ENCODE measurements around the gene TTC39B. TPM values are rescaled to one million over a fixed set of nuclear protein-coding genes. Genes with fewer than 3 reads are reported as not detected.
A peak's percentile ranks its signal among the peaks of the same experiment; 100 is the strongest.

TTC39B gene
- total RNA-seq, 2 experiments from 2014 or later, result 16.2 to 34.3 TPM

DNA sequence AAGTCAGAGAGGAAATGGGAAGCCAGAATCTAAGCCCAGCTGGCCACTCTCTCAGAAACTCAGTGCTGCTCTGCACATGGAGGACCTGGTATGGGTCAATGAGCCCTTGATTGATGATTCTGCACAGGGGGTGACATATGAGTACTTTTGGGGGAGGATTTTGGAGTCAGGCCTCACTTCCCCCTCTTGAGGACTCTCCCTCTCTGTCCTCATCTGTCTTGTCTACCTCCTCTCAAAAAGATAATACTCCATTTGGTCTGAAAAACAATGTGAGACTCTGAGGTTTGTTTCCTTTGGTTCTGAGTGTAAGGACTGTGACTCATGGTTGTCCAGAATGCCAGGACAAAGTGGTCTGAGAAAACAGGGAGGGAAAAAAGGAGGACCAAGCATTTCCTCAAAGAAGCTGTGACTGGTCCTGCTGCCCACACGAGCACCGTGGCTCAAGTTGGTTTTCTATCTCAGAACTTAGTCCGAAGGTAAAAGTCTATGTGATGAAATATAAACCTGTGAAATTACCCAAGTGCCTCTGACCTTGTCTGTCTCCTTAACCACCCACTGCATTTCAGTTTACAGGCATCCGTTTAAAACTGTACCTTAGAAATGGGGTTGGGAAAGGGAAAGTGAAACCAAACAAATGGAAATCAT lies 11.1 kb downstream of the TTC39B start:
- ATAC-seq, result peak; percentile 43
- DNase-seq, result peak; percentile 55
- CTCF ChIA-PET, result interaction anchor here (5.4 kb wide), 1 partner anchor 13 kb away, joined by 46 read pairs; the partner anchor contains the start of gene TTC39B
- no peaks in the 10 kb centered on the region for H3K27me3 Mint-ChIP-seq
- H3K9me3 Mint-ChIP-seq (ENCODE audit: low read depth), result peaks cover 2% of the 10 kb centered on the region
- peak overlapping the region; percentile 97 for H3K27ac Mint-ChIP-seq
- H3K4me1 Mint-ChIP-seq, result peaks cover 76% of the 10 kb centered on the region
- H3K4me3 Mint-ChIP-seq, result peak overlapping the region; percentile 71
- H3K36me3 Mint-ChIP-seq, result peaks cover 44% of the 10 kb centered on the region

DNA sequence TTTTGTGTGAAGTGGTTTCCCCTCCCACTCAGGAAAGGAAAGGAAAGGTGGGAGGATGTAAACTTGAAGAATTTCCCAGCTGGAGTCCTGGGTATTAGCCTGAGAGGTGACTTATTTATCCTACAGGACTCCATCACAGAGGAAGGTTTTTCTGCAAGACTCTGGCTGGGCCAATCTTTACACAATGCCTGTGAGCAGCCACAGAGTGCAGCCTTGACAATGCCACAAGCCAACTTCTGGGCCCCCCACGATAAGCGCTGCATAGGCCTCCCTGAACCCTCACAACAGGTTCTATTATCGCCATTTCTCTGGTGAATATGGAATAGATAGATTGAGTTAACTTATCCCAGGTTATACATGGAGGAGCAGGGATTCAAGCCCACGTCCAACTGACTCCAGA lies 12.4 kb downstream of the TTC39B start:
- H3K27ac Mint-ChIP-seq, result peak overlapping the region; percentile 97
- H3K4me3 Mint-ChIP-seq, result no peak overlapping the region
- DNase-seq, result peak; percentile 46
- CTCF ChIA-PET, result interaction anchor here (1.3 kb wide), 1 partner anchor 9 kb away, joined by 3 read pairs; no protein-coding TSS in a partner anchor
- peaks cover 2% of the 10 kb centered on the region for H3K9me3 Mint-ChIP-seq (ENCODE audit: low read depth)
- H3K4me1 Mint-ChIP-seq, result peaks cover 67% of the 10 kb centered on the region
- H3K27me3 Mint-ChIP-seq, result no peaks in the 10 kb centered on the region
- ATAC-seq, result no peak
- H3K36me3 Mint-ChIP-seq, result peaks cover 45% of the 10 kb centered on the region

- DNase-seq, result peak; percentile 50
- ATAC-seq, result no peak
- H3K36me3 Mint-ChIP-seq, result peaks cover 43% of the 10 kb centered on the region
- CTCF ChIA-PET, result interaction anchor here (1.2 to 1.3 kb wide), 2 partner anchors 10 to 16 kb away, joined by 3 read pairs; no protein-coding TSS in a partner anchor
- peak overlapping the region; percentile 97 for H3K27ac Mint-ChIP-seq
- peaks cover 2% of the 10 kb centered on the region for H3K9me3 Mint-ChIP-seq (ENCODE audit: low read depth)
- peak overlapping the region; percentile 23 for H3K4me3 Mint-ChIP-seq
- H3K27me3 Mint-ChIP-seq, result no peaks in the 10 kb centered on the region
- peaks cover 59% of the 10 kb centered on the region for H3K4me1 Mint-ChIP-seq
Measured at GRCh38 chr9:15293804-15294316, 13.2 kb downstream of the TTC39B start.

DNA sequence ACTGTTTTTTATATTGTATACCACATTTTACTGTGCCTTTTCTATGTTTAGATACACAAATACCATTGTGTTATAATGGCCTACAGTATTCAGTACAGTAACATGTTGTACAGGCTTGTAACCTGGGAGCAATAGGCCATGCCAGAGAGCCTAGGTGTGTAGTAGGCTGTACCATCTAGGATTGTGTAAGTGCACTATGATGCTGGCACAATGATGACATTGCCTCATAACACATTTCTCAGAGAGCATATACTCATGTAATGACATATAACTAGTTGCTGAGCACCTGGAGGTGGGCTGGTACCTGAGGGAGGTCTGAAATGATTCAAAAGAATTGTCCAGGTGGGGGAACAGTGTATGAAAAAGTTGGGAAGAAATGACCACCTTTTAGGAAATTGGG lies 13.9 kb downstream of the TTC39B start:
- Mint-ChIP-seq H3K9me3 (ENCODE audit: low read depth) (peaks cover 2% of the 10 kb centered on the region), H3K36me3 (peaks cover 35% of the 10 kb centered on the region), H3K27me3 (no peaks in the 10 kb centered on the region), H3K4me3 (no peak overlapping the region), H3K4me1 (peaks cover 51% of the 10 kb centered on the region), H3K27ac (peak overlapping the region; percentile 97)
- ATAC-seq (no peak), DNase-seq (no peak)
- CTCF ChIA-PET, result interaction anchor here (1.2 kb wide), 1 partner anchor 15 kb away, joined by 3 read pairs; no protein-coding TSS in a partner anchor

DNA sequence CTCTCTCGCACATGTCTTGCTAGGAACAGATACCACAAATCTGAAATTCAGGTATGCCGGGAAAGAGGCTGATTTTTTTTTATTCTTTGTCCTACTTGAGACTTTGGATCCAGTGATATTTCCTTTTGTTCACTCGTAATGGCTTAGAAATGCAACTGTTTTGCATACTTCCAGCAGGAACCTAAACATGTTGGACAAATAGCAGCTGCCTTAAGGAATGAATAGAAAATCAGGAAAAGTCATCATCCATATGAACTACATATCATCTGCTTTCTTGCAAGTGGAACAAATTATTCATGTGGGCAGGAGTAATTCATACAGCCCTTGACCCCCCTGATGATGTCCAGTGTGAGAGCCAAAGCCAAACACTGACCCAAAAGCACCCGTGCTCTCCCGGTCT lies 17.4 kb downstream of the TTC39B start:
- ATAC-seq (no peak), DNase-seq (no peak)
- H3K4me1 Mint-ChIP-seq, result peaks cover 23% of the 10 kb centered on the region
- CTCF ChIA-PET, result no interaction called here
- no peak overlapping the region for H3K27ac Mint-ChIP-seq
- H3K9me3 Mint-ChIP-seq (ENCODE audit: low read depth), result peaks cover 2% of the 10 kb centered on the region
- peaks cover 30% of the 10 kb centered on the region for H3K36me3 Mint-ChIP-seq
- no peaks in the 10 kb centered on the region for H3K27me3 Mint-ChIP-seq
- H3K4me3 Mint-ChIP-seq, result no peak overlapping the region

GRCh38 chr9:15287309-15287708 lies 19.7 kb downstream of the TTC39B start:
- ATAC-seq, result no peak
- no peak for DNase-seq
- Mint-ChIP-seq H3K9me3 (ENCODE audit: low read depth) (peaks cover 2% of the 10 kb centered on the region), H3K36me3 (peaks cover 22% of the 10 kb centered on the region), H3K27ac (no peak overlapping the region), H3K27me3 (no peaks in the 10 kb centered on the region), H3K4me1 (peaks cover 6% of the 10 kb centered on the region), H3K4me3 (no peak overlapping the region)
- CTCF ChIA-PET, result interaction anchor here (1.1 to 1.8 kb wide), 3 partner anchors 9 to 12 kb away, joined by 3 to 4 read pairs (median 3); no protein-coding TSS in a partner anchor

DNA sequence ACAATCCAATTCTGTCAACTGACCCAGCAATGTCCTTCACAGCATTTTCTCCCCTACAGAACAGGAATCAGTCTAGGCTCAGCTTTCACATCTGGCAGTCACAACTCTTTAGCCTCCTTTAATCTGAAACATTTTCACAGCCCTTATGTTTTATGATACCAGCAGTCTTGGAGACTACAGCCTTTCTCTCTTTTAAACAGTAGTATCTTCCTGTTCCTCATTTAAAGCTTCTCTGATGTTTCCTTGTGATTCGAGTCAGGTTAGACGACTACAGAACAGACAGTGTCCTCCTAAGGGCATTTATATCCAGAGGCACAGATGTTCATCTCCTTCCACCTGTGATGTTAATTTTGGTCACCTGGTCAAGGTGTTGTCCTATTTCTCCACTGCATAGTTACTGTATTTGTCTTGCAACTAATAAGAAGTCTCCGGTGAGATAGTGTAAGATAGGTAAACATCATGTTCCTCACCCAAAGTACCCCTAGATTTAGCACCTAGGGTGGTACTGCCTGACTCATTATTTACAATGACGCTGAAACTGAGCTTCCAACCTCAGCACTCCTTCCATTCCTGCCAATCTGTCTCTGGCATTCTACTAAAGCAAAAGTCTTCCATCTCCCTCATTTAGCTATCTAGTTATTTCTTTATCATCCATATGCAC lies 20.7 kb downstream of the TTC39B start:
- H3K27ac Mint-ChIP-seq, result no peak overlapping the region
- DNase-seq, result no peak
- CTCF ChIA-PET, result interaction anchor here (1.1 to 1.8 kb wide), 3 partner anchors 9 to 13 kb away, joined by 3 to 4 read pairs (median 4); no protein-coding TSS in a partner anchor
- no peaks in the 10 kb centered on the region for H3K27me3 Mint-ChIP-seq
- peaks cover 16% of the 10 kb centered on the region for H3K36me3 Mint-ChIP-seq
- ATAC-seq, result no peak
- H3K4me3 Mint-ChIP-seq, result no peak overlapping the region
- peaks cover 1% of the 10 kb centered on the region for H3K9me3 Mint-ChIP-seq (ENCODE audit: low read depth)
- H3K4me1 Mint-ChIP-seq, result peaks cover 6% of the 10 kb centered on the region

GRCh38 chr9:15282567-15283285 lies 24.3 kb downstream of the TTC39B start:
- Mint-ChIP-seq H3K4me3 (no peak overlapping the region), H3K36me3 (peaks cover 7% of the 10 kb centered on the region), H3K27ac (no peak overlapping the region), H3K9me3 (ENCODE audit: low read depth) (no peaks in the 10 kb centered on the region), H3K27me3 (no peaks in the 10 kb centered on the region), H3K4me1 (peaks cover 6% of the 10 kb centered on the region)
- no peak for DNase-seq
- CTCF ChIA-PET, result interaction anchor here (1.4 to 1.5 kb wide), 2 partner anchors 28 to 134 kb away, joined by 3 to 5 read pairs; no protein-coding TSS in a partner anchor
- ATAC-seq, result no peak

- no peak for ATAC-seq
- no peaks in the 10 kb centered on the region for H3K27me3 Mint-ChIP-seq
- H3K36me3 Mint-ChIP-seq, result no peaks in the 10 kb centered on the region
- H3K9me3 Mint-ChIP-seq (ENCODE audit: low read depth), result no peaks in the 10 kb centered on the region
- H3K4me3 Mint-ChIP-seq, result no peak overlapping the region
- no peak for DNase-seq
- H3K4me1 Mint-ChIP-seq, result peaks cover 6% of the 10 kb centered on the region
- no peak overlapping the region for H3K27ac Mint-ChIP-seq
- CTCF ChIA-PET, result interaction anchor here (1.0 to 1.7 kb wide), 2 partner anchors 31 to 172 kb away, joined by 3 to 7 read pairs; no protein-coding TSS in a partner anchor
Measured at GRCh38 chr9:15280647-15281046, 26.4 kb downstream of the TTC39B start.

GRCh38 chr9:15278839-15279238 lies 28.2 kb downstream of the TTC39B start:
- no peak overlapping the region for H3K4me3 Mint-ChIP-seq
- H3K36me3 Mint-ChIP-seq, result peaks cover 2% of the 10 kb centered on the region
- no peak overlapping the region for H3K27ac Mint-ChIP-seq
- ATAC-seq (no peak), DNase-seq (no peak)
- CTCF ChIA-PET, result interaction anchor here (0.8 to 1.2 kb wide), 3 partner anchors 33 to 137 kb away, joined by 3 to 4 read pairs (median 3); no protein-coding TSS in a partner anchor
- no peaks in the 10 kb centered on the region for H3K27me3 Mint-ChIP-seq
- H3K4me1 Mint-ChIP-seq, result peaks cover 6% of the 10 kb centered on the region
- no peaks in the 10 kb centered on the region for H3K9me3 Mint-ChIP-seq (ENCODE audit: low read depth)

DNA sequence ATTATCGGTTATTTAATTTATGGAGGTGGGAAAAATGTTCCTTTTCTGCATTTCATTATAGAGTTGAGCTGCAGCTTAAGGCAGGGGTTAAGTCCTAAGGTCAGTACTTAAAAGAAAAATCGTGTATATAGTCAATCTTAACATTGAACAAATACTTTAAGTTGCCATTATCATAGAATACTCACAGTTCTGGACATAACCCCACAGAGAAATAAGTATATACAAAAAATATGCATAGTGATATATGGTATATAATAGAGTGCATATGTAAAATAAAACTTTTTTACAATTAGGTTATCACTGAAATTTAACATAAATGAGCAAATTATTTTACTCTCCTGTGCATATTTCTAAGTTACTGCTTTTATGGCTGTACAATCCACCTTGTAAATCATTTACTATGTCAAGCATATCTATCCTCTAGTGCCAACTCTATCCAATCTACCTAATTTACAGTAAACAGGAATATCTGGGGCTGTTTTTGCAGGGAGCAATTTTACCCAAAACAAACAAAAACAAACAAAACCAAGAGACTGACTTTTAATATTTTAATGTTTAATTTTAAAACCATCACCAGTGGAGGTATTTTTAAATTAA lies 28.8 kb downstream of the TTC39B start:
- peaks cover 2% of the 10 kb centered on the region for H3K36me3 Mint-ChIP-seq
- CTCF ChIA-PET, result interaction anchor here (0.7 to 1.2 kb wide), 12 partner anchors 8 to 328 kb away, joined by 3 to 7 read pairs (median 3); partner anchors contain the start of genes SNAPC3 and TTC39B
- ATAC-seq (no peak), DNase-seq (no peak)
- H3K4me1 Mint-ChIP-seq, result peaks cover 6% of the 10 kb centered on the region
- H3K27me3 Mint-ChIP-seq, result no peaks in the 10 kb centered on the region
- no peak overlapping the region for H3K27ac Mint-ChIP-seq
- H3K4me3 Mint-ChIP-seq, result no peak overlapping the region
- no peaks in the 10 kb centered on the region for H3K9me3 Mint-ChIP-seq (ENCODE audit: low read depth)

GRCh38 chr9:15277400-15278090 lies 29.5 kb downstream of the TTC39B start:
- Mint-ChIP-seq H3K27ac (no peak overlapping the region), H3K36me3 (peaks cover 2% of the 10 kb centered on the region), H3K9me3 (ENCODE audit: low read depth) (no peaks in the 10 kb centered on the region), H3K4me3 (no peak overlapping the region), H3K27me3 (no peaks in the 10 kb centered on the region), H3K4me1 (peaks cover 4% of the 10 kb centered on the region)
- no peak for DNase-seq
- ATAC-seq, result no peak
- CTCF ChIA-PET, result interaction anchor here (0.7 to 1.2 kb wide), 12 partner anchors 9 to 329 kb away, joined by 3 to 7 read pairs (median 3); partner anchors contain the start of genes SNAPC3 and TTC39B
